Urinary bladder (tissue), 4 donors: ENCODE results near the gene HACD1. TPM values are rescaled to one million over a fixed set of nuclear protein-coding genes. Genes with fewer than 3 reads are reported as not detected.
"Not testable (repeated sequence)": the region's sequence is repeated elsewhere in the genome, so short reads cannot be mapped to it uniquely, and the experiment has no call there.

ENCODE experiments used
- DNase-seq: peaks from one replicate; pipeline ENCODE4 v3.0.0-alpha.2; 2015; ENCODE audit errors: extremely low spot score
- H3K27ac ChIP-seq: one replicate; pipeline ENCODE4 v1.5.1; 2013; ENCODE audit warnings: low read depth, mild to moderate bottlenecking, moderate library complexity
- H3K36me3 ChIP-seq: one replicate; pipeline ENCODE4 v1.6.1; 2013; ENCODE audit warnings: mild to moderate bottlenecking, moderate library complexity; ENCODE audit not compliant: insufficient read depth
- H3K4me1 ChIP-seq: one replicate; pipeline ENCODE4 v1.6.1; 2013; ENCODE audit warnings: mild to moderate bottlenecking, moderate library complexity; ENCODE audit not compliant: insufficient read depth
- H3K4me3 ChIP-seq: one replicate; pipeline ENCODE4 v1.5.1; 2013; ENCODE audit warnings: low read depth, low read length
- WGBS: extraction: QIAGEN DNeasy Blood & Tissue Kit; methylation state at CpG from one replicate; pipeline ENCODE4 v1.1.7; 2013; 5-methylcytosine and 5-hydroxymethylcytosine counted together
- polyA plus RNA-seq: library from polyadenylated mRNA; stranded (reverse); fragments of 200-250 nt; gene quantifications from one replicate; pipeline ENCODE4 v1.2.3, GENCODE V29; 2013
- total RNA-seq: library from RNA; depleted of rRNA; stranded (reverse); fragments of >200 nt; gene quantifications from one replicate; pipeline ENCODE4 v1.2.3, GENCODE V29; 2014
- donor health status: healthy with polysubstance abuse.
- donor health status: healthy.

Gene HACD1
- total and polyA plus RNA-seq, 2 donors, result 29.0 to 37.7 TPM

DNA sequence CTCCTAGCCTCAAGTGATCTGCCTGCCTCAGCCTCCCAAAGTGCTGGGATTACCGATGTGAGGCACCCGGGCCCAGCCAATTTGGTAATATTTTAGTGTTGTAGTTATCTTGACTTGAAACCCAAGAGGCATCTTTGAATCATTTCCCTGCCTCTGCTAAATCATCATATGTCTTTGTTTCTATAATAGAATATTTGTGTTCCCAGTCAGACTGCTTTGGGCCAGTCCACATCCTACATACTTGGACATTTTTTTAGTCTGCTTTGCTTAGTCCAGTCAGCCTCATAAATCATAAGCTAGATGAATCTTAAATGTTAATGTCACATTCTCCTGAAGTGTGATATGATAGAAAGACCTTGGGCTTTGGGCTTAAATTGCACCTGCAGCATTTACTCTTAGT lies 32.7 kb upstream of the HACD1 start:
- Histone ChIP-seq H3K27ac (no peak overlapping the region), H3K36me3 (no peaks in the 10 kb centered on the region), H3K4me3 (no peak overlapping the region), H3K4me1 (no peaks in the 10 kb centered on the region)
- DNase-seq, result no peak
- WGBS, result 82% methylated on average over 2 of the region's 2 CpGs

DNA sequence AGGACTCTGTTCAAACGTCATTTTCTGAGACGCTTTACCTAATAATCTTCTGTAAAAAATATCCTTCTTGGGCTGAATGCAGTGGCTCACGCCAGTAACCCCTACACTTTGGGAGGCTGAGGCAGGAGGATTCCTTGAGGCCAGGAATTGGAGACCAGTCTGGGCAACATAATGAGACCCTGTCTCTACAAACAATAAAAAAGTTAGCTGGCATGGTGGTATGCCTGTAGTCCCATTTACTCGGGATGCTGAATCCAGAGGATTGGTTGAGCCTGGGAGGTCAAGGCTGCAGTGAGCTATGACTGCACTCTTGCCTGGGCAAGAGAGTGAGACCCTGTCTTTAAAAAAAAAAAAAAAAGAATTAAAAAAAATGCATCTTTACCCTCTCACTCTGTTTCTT lies 31.9 kb upstream of the HACD1 start:
- H3K27ac ChIP-seq, result no peak overlapping the region
- no peaks in the 10 kb centered on the region for H3K4me1 ChIP-seq
- WGBS, result 93% methylated on average over 4 of the region's 4 CpGs

DNA sequence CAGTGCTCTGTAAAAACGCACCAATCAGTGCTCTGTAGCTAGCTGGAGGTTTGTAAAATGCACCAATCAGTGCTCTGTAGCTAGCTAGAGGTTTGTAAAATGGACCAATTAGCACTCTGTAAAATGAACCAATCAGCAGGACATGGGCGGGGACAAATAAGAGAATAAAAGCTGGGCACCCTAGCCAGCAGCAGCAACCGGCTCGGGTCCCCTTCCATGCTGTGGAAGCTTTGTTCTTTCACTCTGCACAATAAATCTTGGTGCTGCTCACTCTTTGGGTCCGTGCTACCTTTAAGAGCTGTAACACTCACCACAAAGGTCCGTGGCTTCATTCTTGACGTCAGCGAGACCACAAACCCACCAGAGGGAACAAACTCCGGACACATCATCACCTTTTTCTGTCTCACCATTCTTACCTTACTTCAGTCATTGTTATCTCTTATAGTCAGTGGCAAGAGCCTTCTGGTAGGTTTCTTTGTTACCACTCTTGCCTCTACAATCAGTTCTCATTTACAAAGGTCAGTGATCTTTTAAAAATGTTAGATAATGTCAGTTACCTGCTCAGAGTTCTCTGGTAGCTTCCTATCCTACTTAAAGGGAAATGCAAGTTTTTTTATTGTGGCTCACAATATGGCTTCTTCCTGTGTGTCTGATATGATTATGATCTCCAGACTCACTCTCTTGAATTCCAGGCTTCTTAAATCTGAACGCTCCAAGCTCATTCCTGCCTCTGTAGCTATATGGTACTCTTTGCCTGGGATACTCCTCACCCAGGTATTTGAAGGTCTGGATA lies 31.3 kb upstream of the HACD1 start:
- DNase-seq, result no peak
- Histone ChIP-seq H3K36me3 (no peaks in the 10 kb centered on the region), H3K4me3 (no peak overlapping the region), H3K27ac (no peak overlapping the region), H3K4me1 (no peaks in the 10 kb centered on the region)
- WGBS, result 86% methylated on average over 10 of the region's 10 CpGs

More for the DNA sequence above, 31.9 kb upstream of the HACD1 start:
- Histone ChIP-seq H3K36me3 (no peaks in the 10 kb centered on the region), H3K4me3 (no peak overlapping the region)
- DNase-seq, result no peak

DNA sequence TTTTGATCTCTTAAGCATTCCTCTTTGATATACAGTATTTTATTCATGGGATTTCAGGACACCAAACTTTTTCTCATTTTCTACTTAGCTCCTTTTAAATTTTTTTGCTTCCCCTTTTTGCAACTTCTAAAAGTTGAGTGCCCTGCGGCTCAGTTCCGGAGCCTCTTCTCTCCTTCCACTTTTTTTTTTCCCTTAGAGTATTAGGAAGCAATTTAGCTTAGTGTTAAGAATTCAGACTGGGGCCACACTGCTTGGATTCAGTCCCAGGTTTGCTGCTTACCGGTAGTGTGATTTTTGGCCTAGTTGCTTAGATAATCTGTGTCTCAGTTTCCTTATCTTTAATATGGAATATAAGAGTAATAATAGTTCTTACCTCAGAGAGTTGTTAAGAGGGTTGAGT lies 30.2 kb upstream of the HACD1 start:
- Histone ChIP-seq H3K36me3 (no peaks in the 10 kb centered on the region), H3K4me1 (no peaks in the 10 kb centered on the region), H3K27ac (no peak overlapping the region), H3K4me3 (no peak overlapping the region)
- WGBS, result 65% methylated on average over 3 of the region's 3 CpGs
- DNase-seq, result no peak

DNA sequence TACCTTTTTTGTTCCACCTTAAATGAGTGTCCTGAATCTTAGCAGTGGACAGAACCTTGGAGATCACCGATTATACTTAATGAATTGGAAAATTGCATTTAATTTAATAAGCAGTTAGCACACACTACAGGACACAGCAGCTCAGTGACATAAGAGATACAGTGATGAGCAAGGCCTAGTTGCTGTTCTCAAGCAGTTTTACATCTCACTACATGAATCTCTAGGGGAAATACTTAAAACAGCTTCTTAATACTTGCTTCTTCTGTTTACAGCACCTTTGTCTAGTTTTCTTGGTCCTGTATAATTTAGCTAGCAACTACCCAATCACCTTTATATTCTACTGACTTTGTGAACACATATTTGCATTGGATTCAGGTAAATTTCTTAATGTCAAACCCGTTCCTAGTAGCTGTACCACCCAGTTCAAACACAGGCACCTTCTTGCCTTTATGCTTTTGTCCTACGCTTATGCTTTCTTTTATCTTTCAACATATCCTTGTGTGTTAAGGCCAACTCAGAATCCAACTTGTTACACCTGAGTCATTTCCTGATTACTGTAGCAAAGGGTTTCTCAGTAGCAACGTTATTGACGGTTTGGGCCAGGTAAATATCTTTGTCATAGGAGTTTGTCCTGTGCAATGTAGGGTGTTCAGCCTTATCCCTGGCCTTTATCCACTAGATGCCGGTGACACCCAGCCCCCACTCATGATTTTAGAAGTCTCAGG lies 28.6 kb upstream of the HACD1 start:
- Histone ChIP-seq H3K4me1 (no peaks in the 10 kb centered on the region), H3K4me3 (no peak overlapping the region), H3K36me3 (no peaks in the 10 kb centered on the region), H3K27ac (peak overlapping the region; percentile 38)
- WGBS, result 70% methylated on average over 6 of the region's 6 CpGs
- no peak for DNase-seq

DNA sequence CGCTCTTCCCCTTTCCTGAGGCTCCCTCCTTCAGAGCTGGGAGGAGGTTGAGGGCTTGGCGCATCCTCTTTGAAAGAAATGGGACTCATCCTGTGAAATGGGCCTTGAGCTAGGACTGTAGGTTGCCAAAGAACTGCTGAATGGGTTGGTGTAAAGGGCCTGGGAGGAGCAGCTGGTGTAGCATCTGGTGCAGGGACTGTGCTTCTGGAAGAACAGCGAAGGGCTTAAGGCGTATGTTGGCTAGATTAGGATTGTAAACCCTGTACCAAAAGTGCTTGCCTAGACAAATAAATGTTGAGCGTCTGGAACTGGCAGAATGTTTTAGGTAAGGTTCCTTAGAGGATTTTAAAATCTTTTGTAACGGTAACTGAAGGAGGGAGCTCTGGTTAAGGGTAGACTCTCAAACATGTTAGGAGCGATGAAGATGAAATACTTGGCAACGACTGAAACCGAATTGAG lies 27.3 kb upstream of the HACD1 start:
- DNase-seq, result no peak
- H3K27ac ChIP-seq, result peak overlapping the region; percentile 96
- H3K4me3 ChIP-seq, result peak overlapping the region; percentile 80
- H3K4me1 ChIP-seq, result no peaks in the 10 kb centered on the region
- no peaks in the 10 kb centered on the region for H3K36me3 ChIP-seq
- WGBS, result under 1% methylated on average over 9 of the region's 9 CpGs

DNA sequence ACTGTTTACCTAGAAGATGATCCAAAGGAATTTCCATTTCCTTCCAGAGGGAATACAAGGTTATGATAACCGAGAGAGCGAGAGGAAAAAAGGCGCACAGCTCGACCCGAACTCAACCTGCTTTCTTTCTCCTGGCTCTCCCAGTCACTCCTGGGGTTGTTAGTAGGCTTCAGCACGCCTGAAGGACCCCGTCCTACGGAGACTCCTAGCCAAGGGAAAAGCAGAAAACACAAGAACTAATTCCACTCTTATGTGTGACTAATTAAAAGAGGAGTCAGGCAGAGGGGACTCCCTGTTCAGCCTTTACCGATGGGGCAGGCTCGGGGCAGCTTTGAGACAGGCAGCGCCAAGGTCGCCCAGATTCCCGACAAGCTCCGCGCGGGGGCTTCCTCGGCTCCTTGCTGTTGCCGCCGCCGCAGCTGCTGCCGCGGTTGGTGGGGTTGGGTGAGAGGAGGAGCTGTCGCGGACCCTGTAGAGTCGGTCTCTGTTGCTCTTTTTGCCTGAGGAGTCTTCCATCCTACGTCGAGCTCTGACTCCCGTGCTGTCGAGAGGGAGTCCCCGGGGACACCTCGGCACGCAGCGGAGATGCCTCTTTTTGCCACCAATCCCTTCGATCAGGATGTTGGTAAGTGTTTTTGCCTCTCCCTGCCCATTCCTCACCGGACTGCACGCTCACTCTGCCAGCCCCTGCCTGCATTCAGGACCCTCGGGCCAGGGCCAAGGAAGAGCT lies 26.7 kb upstream of the HACD1 start, which contains the start of gene STAM:
Gene STAM (plus strand): TSS at position 397 of the 730 bp plus-strand sequence. CDS start 189 bp downstream, at position 586.
- Histone ChIP-seq H3K4me1 (no peaks in the 10 kb centered on the region), H3K4me3 (peak within 1 kb of the TSS; percentile 80)
- under 1% methylated on average over 37 of the region's 37 CpGs for WGBS

DNA sequence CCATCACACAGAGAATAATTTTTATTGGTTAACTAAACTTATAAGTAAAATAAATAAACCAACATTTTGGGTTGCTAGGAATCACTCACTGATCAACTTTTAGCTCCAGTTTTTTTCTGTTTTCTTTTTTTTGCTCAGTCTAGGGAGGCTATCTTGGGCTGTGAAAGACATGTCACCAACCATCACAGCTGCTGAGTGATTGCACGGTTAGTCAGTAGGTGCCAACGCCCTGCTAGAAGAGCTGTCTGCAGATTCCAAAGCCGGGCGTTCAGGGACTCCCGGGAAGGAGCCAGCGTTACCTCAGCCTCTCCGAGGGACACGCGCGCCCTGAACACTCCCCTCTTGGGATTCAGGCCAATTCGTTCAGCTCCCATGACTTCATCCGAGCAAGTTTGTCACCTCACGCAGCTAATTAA lies 26.2 kb upstream of the HACD1 start:
- no peak for DNase-seq
- no peaks in the 10 kb centered on the region for H3K36me3 ChIP-seq
- no peaks in the 10 kb centered on the region for H3K4me1 ChIP-seq
- H3K4me3 ChIP-seq, result peak overlapping the region; percentile 80
- no peak overlapping the region for H3K27ac ChIP-seq
- under 1% methylated on average over 13 of the region's 13 CpGs for WGBS

More for the DNA sequence above, 26.7 kb upstream of the HACD1 start, which contains the start of gene STAM:
- Histone ChIP-seq H3K36me3 (no peaks in the 10 kb centered on the region), H3K27ac (peak within 1 kb of the TSS; percentile 96)
- peak; percentile 90 for DNase-seq

DNA sequence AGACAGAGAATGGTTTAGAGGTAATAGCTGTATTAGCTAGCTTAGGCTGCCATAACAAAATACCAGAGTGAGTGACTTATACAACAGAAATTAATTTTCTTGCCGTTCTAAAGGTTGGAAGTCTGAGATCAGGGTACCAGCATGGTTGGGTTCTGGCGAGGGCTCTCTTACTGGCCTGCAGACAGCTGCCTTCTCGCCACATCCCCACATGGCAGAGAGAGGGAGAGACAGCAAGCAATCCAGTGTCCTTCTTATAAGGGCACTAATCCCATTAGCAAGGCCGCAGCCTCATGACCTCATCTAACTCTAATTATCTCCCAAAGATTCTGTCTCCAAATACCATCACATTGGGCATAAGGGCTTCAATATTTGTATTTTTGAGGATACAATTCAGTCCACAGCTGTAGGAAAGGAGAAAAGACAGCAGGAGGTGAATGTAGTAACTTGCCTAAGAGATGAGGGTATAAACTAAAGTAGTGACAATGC lies 23.2 kb upstream of the HACD1 start:
- H3K36me3 ChIP-seq, result no peaks in the 10 kb centered on the region
- H3K4me3 ChIP-seq, result no peak overlapping the region
- DNase-seq, result no peak
- no peaks in the 10 kb centered on the region for H3K4me1 ChIP-seq
- H3K27ac ChIP-seq, result no peak overlapping the region
- 97% methylated on average over 4 of the region's 4 CpGs for WGBS

DNA sequence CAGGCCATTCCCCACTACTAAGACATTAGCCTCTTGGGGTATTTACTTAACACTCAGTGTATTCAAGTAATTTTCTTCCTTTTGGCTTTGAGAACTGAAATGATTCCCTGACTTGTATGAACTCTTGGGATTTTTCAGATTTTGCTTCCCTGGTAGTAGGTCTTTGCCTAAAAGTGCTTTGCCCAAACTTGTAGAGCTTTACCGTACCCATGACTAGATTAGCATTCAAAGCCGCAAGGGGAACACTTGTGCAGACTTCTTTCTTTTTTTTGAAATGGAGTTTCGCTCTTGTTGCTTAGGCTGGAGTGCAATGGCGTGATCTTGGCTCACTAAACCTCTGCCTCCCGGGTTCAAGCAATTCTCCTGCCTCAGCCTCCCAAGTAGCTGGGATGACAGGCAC lies 20.7 kb upstream of the HACD1 start:
- no peak overlapping the region for H3K27ac ChIP-seq
- no peaks in the 10 kb centered on the region for H3K4me1 ChIP-seq
- H3K4me3 ChIP-seq, result no peak overlapping the region
- no peak for DNase-seq
- 97% methylated on average over 5 of the region's 5 CpGs for WGBS
- no peaks in the 10 kb centered on the region for H3K36me3 ChIP-seq

DNA sequence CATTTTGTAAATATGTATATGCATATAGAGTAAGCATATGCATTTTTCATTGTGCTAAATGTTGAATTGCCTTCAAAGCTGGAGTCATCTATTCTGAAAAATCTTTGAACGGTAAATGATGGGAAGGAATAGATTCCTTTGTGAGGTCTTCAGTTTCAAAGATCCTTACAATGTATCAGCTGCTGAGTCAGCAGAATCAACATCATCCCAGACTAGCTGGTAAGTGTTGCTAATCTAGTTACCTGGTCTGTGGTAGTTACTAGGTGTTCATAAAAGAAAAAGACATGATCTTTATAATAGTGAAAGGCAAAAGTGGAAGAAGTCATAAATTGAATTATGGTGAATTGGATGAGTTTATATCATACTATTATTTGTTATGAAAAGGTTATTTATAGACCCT lies 16.2 kb upstream of the HACD1 start:
- no peaks in the 10 kb centered on the region for H3K36me3 ChIP-seq
- no peak for DNase-seq
- H3K27ac ChIP-seq, result no peak overlapping the region
- no peaks in the 10 kb centered on the region for H3K4me1 ChIP-seq
- no peak overlapping the region for H3K4me3 ChIP-seq
- WGBS, result 87% methylated on average over 1 of the region's 1 CpG

DNA sequence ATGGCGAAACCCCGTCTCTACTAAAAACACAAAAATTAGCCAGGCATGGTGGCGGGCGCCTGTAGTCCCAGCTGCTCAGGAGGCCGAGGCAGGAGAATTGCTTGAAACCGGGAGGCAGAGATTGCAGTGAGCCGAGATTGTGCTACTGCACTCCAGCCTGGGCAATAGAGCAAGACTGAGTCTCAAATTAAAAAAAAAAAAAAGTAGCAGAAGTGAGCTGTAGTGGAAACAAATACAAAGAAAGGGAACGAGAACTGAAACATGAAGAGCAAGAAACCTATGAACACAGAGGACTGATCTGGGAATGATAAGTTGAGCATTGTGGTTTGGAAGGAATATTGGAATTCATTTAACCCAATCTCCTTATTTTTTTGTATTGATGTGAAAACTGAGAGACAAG lies 15.4 kb upstream of the HACD1 start:
- not testable (repeated sequence) for H3K4me1 ChIP-seq, H3K4me3 ChIP-seq, H3K36me3 ChIP-seq, DNase-seq, H3K27ac ChIP-seq
- WGBS, result 84% methylated on average over 8 of the region's 8 CpGs

DNA sequence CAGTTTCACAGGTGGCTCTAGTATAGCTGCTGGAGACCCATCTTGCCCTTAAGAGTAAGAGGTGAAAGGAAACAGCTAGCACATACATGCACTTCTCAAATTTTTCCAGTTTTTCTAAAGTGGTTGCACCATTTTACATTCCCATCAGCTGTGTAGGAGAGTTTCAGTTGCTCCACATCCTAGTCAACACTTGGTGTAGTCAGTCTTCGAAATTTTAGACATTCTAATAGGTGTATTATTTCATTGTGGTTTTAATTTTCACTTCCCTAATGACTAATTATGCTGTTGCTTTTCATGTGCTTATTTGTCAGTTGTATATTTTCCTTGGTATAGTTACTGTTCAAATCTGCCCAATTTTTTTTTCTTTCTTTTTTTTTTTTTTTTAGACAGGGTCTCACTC lies 9.5 kb upstream of the HACD1 start:
- Histone ChIP-seq H3K27ac (no peak overlapping the region), H3K36me3 (no peaks in the 10 kb centered on the region), H3K4me1 (no peaks in the 10 kb centered on the region), H3K4me3 (no peak overlapping the region)
- DNase-seq, result no peak
- 68% methylated on average over 1 of the region's 1 CpG for WGBS
